ENCODE data around the gene KIF26B. TPM values are rescaled to one million over a fixed set of nuclear protein-coding genes. Genes with fewer than 3 reads are reported as not detected.

The KIF26B gene
- total and polyA plus RNA-seq, 8 donors, result 0.15 to 3.2 (median 0.89) TPM; not detected in 1

- H3K36me3 ChIP-seq, result peaks cover 0 to 6% (median under 1%) of the 10 kb centered on the region in 4 donors
- WGBS, 5 donors, result 65 to 83% (median 75%) methylated on average over 9 of the region's 9 CpGs
- peaks cover 0 to 4% (median 0%) of the 10 kb centered on the region in 4 donors for H3K9me3 ChIP-seq
- no peaks in the 10 kb centered on the region for H3K27me3 ChIP-seq
- DNase-seq, result no peak
- no peak overlapping the region for H3K27ac ChIP-seq
- H3K4me1 ChIP-seq, result no peaks in the 10 kb centered on the region
- H3K4me3 ChIP-seq, result no peak overlapping the region
- TF ChIP-seq POLR2A (IDR thresholded peaks at IDR 0.05) (no peak), EP300 (IDR thresholded peaks at IDR 0.05) (no peak), POLR2AphosphoS5 (IDR thresholded peaks at IDR 0.05) (no peak), CTCF (IDR thresholded peaks at IDR 0.05) (no peak)
- intact Hi-C loops (cut with DNase I; ENCODE audit: low total_unique reads), result no loop called here
Measured at GRCh38 chr1:245742896-245743295, 588.1 kb downstream of the KIF26B start.

- no peaks in the 10 kb centered on the region for H3K27me3 ChIP-seq
- no peak overlapping the region for H3K27ac ChIP-seq
- H3K9me3 ChIP-seq, result peaks cover 0 to 9% (median 0%) of the 10 kb centered on the region in 4 donors
- WGBS, 5 donors, result 76 to 91% (median 81%) methylated on average over 10 of the region's 10 CpGs
- TF ChIP-seq EP300 (IDR thresholded peaks at IDR 0.05) (no peak), POLR2A (IDR thresholded peaks at IDR 0.05) (no peak), CTCF (IDR thresholded peaks at IDR 0.05) (no peak), POLR2AphosphoS5 (IDR thresholded peaks at IDR 0.05) (no peak)
- H3K4me1 ChIP-seq, result no peaks in the 10 kb centered on the region
- DNase-seq, result no peak
- peaks cover 0 to 20% (median 13%) of the 10 kb centered on the region in 4 donors for H3K36me3 ChIP-seq
- intact Hi-C loops (cut with DNase I; ENCODE audit: low total_unique reads), result no loop called here
- no peak overlapping the region for H3K4me3 ChIP-seq
Measured at GRCh38 chr1:245748240-245748639, 593.5 kb downstream of the KIF26B start.

- peaks cover 0 to 20% (median 13%) of the 10 kb centered on the region in 4 donors for H3K36me3 ChIP-seq
- intact Hi-C loops (cut with DNase I; ENCODE audit: low total_unique reads), result no loop called here
- WGBS, 5 donors, result 85 to 88% (median 87%) methylated on average over 3 of the region's 3 CpGs
- H3K4me3 ChIP-seq, result no peak overlapping the region
- H3K27me3 ChIP-seq, result no peaks in the 10 kb centered on the region
- DNase-seq, result no peak
- no peak overlapping the region for H3K27ac ChIP-seq
- TF ChIP-seq CTCF (IDR thresholded peaks at IDR 0.05) (no peak), POLR2AphosphoS5 (IDR thresholded peaks at IDR 0.05) (no peak), EP300 (IDR thresholded peaks at IDR 0.05) (no peak), POLR2A (IDR thresholded peaks at IDR 0.05) (no peak)
- no peaks in the 10 kb centered on the region for H3K4me1 ChIP-seq
- peaks cover 0 to 9% (median 0%) of the 10 kb centered on the region in 4 donors for H3K9me3 ChIP-seq
Measured at GRCh38 chr1:245748646-245749045, 593.9 kb downstream of the KIF26B start.

GRCh38 chr1:245749053-245749452 lies 594.3 kb downstream of the KIF26B start:
- no peak for DNase-seq
- no peaks in the 10 kb centered on the region for H3K4me1 ChIP-seq
- intact Hi-C loops (cut with DNase I; ENCODE audit: low total_unique reads), result no loop called here
- no peak overlapping the region for H3K27ac ChIP-seq
- H3K9me3 ChIP-seq, result peaks cover 0 to 9% (median 0%) of the 10 kb centered on the region in 4 donors
- 73 to 78% (median 75%) methylated on average over 3 of the region's 3 CpGs for WGBS, 5 donors
- peaks cover 0 to 20% (median 13%) of the 10 kb centered on the region in 4 donors for H3K36me3 ChIP-seq
- no peak overlapping the region for H3K4me3 ChIP-seq
- TF ChIP-seq POLR2A (IDR thresholded peaks at IDR 0.05) (no peak), EP300 (IDR thresholded peaks at IDR 0.05) (no peak), POLR2AphosphoS5 (IDR thresholded peaks at IDR 0.05) (no peak), CTCF (IDR thresholded peaks at IDR 0.05) (no peak)
- H3K27me3 ChIP-seq, result no peaks in the 10 kb centered on the region

All from stomach (tissue), 9 donors.